ENCODE data around the gene PDE2A.
A peak's percentile ranks its signal among the peaks of the same experiment; 100 is the strongest.
"Not testable (repeated sequence)": the region's sequence is repeated elsewhere in the genome, so short reads cannot be mapped to it uniquely, and the experiment has no call there.

Gene PDE2A

GRCh38 chr11:72573072-72573854 lies 101.0 kb downstream of the PDE2A start:
- peak; percentile 27 for DNase-seq

GRCh38 chr11:72572540-72572939 lies 101.7 kb downstream of the PDE2A start:
- not testable (repeated sequence) for DNase-seq

GRCh38 chr11:72570893-72571661 lies 103.1 kb downstream of the PDE2A start:
- DNase-seq: no peak

- no peak for DNase-seq
Measured at GRCh38 chr11:72569966-72570892, 104.0 kb downstream of the PDE2A start.

GRCh38 chr11:72568861-72569260 lies 105.4 kb downstream of the PDE2A start:
- DNase-seq: no peak

- DNase-seq: no peak
Measured at GRCh38 chr11:72562431-72562830, 111.8 kb downstream of the PDE2A start.

GRCh38 chr11:72561856-72562255 lies 112.4 kb downstream of the PDE2A start:
- DNase-seq: no peak

- DNase-seq: not testable (repeated sequence)
Measured at GRCh38 chr11:72560864-72561263, 113.4 kb downstream of the PDE2A start.

- no peak for DNase-seq
Measured at GRCh38 chr11:72556433-72556832, 117.8 kb downstream of the PDE2A start.

GRCh38 chr11:72555014-72555522 lies 119.2 kb downstream of the PDE2A start:
- not testable (repeated sequence) for DNase-seq

GRCh38 chr11:72553706-72554105 lies 120.5 kb downstream of the PDE2A start:
- DNase-seq: peak; percentile 5

GRCh38 chr11:72552399-72552910 lies 121.8 kb downstream of the PDE2A start:
- no peak for DNase-seq

GRCh38 chr11:72551571-72551970 lies 122.7 kb downstream of the PDE2A start:
- no peak for DNase-seq

GRCh38 chr11:72548463-72548862 lies 125.8 kb downstream of the PDE2A start:
- no peak for DNase-seq

- DNase-seq: no peak
Measured at GRCh38 chr11:72546866-72547265, 127.4 kb downstream of the PDE2A start.

GRCh38 chr11:72544589-72544988 lies 129.6 kb downstream of the PDE2A start:
- no peak for DNase-seq

- no peak for DNase-seq
Measured at GRCh38 chr11:72543849-72544542, 130.2 kb downstream of the PDE2A start.

- no peak for DNase-seq
Measured at GRCh38 chr11:72541257-72541974, 132.8 kb downstream of the PDE2A start.

- DNase-seq: no peak
Measured at GRCh38 chr11:72537051-72537450, 137.2 kb downstream of the PDE2A start.

GRCh38 chr11:72535194-72535547 lies 139.1 kb downstream of the PDE2A start:
- DNase-seq: no peak
